Muscle layer of colon (tissue), 2 donors: Measurements from ENCODE around the gene SLC22A23.

Experiments
- H3K27ac ChIP-seq: one replicate; pipeline ENCODE4 v1.7.0; 2013; ENCODE audit warnings: low read depth, mild to moderate bottlenecking, low read length, moderate library complexity
- H3K27me3 ChIP-seq, 2 donors: one replicate each; pipeline ENCODE4 v1.7.0; 2013; ENCODE audit warnings: low read length in 2 of 2, mild to moderate bottlenecking in 2 of 2; ENCODE audit not compliant: insufficient read depth in 2 of 2, control insufficient read depth in 1 of 2
- H3K36me3 ChIP-seq: one replicate; pipeline ENCODE4 v1.7.0; 2013; ENCODE audit warnings: mild to moderate bottlenecking, low read length; ENCODE audit not compliant: insufficient read depth
- H3K4me1 ChIP-seq: one replicate; pipeline ENCODE4 v1.7.0; 2013; ENCODE audit warnings: mild to moderate bottlenecking, low read length; ENCODE audit not compliant: insufficient read depth
- H3K4me3 ChIP-seq, 2 donors: one replicate each; pipeline ENCODE4 v1.7.0; 2013; ENCODE audit warnings: low read length in 2 of 2, low read depth in 1 of 2, mild to moderate bottlenecking in 1 of 2, moderate library complexity in 1 of 2
- H3K9ac ChIP-seq: one replicate; pipeline ENCODE4 v1.7.0; 2013; ENCODE audit warnings: low read length
- H3K9me3 ChIP-seq: one replicate; pipeline ENCODE4 v1.7.0; 2013; ENCODE audit warnings: mild to moderate bottlenecking, low read length
- donor health status: abdominal sarcoma.
- donor health status: Adenocarcinoma of cecum.

SLC22A23 gene

GRCh38 chr6:3453413-3454272 is 3.2 kb downstream of the SLC22A23 start:
- H3K27ac ChIP-seq, result no peak overlapping the region
- H3K27me3 ChIP-seq, result no peaks in the 10 kb centered on the region
- no peak overlapping the region for H3K9ac ChIP-seq
- peak overlapping the region in 1 of 2 donors; percentile 91 for H3K4me3 ChIP-seq
- H3K36me3 ChIP-seq, result no peaks in the 10 kb centered on the region
- peaks cover 37% of the 10 kb centered on the region for H3K4me1 ChIP-seq
- no peaks in the 10 kb centered on the region for H3K9me3 ChIP-seq

- Histone ChIP-seq H3K9me3 (no peaks in the 10 kb centered on the region), H3K27me3 (no peaks in the 10 kb centered on the region), H3K9ac (no peak overlapping the region), H3K36me3 (no peaks in the 10 kb centered on the region), H3K4me3 (no peak overlapping the region), H3K27ac (no peak overlapping the region), H3K4me1 (peaks cover 31% of the 10 kb centered on the region)
Observed at GRCh38 chr6:3451498-3451897, 5.4 kb downstream of the SLC22A23 start.

GRCh38 chr6:3450888-3451287 is 6.0 kb downstream of the SLC22A23 start:
- Histone ChIP-seq H3K36me3 (no peaks in the 10 kb centered on the region), H3K9me3 (no peaks in the 10 kb centered on the region), H3K9ac (no peak overlapping the region), H3K4me3 (no peak overlapping the region), H3K27ac (no peak overlapping the region), H3K4me1 (peaks cover 31% of the 10 kb centered on the region), H3K27me3 (no peaks in the 10 kb centered on the region)

GRCh38 chr6:3449750-3450305 is 7.0 kb downstream of the SLC22A23 start:
- no peaks in the 10 kb centered on the region for H3K9me3 ChIP-seq
- H3K27ac ChIP-seq, result no peak overlapping the region
- H3K4me3 ChIP-seq, result no peak overlapping the region
- H3K9ac ChIP-seq, result no peak overlapping the region
- H3K27me3 ChIP-seq, result no peaks in the 10 kb centered on the region
- peaks cover 23% of the 10 kb centered on the region for H3K4me1 ChIP-seq
- H3K36me3 ChIP-seq, result no peaks in the 10 kb centered on the region

GRCh38 chr6:3449321-3449720 is 7.5 kb downstream of the SLC22A23 start:
- Histone ChIP-seq H3K9me3 (no peaks in the 10 kb centered on the region), H3K4me1 (peaks cover 18% of the 10 kb centered on the region), H3K4me3 (no peak overlapping the region), H3K9ac (no peak overlapping the region), H3K27me3 (no peaks in the 10 kb centered on the region), H3K36me3 (no peaks in the 10 kb centered on the region), H3K27ac (no peak overlapping the region)

- Histone ChIP-seq H3K27ac (no peak overlapping the region), H3K9me3 (no peaks in the 10 kb centered on the region), H3K9ac (no peak overlapping the region), H3K36me3 (no peaks in the 10 kb centered on the region), H3K4me3 (no peak overlapping the region), H3K27me3 (no peaks in the 10 kb centered on the region), H3K4me1 (peaks cover 10% of the 10 kb centered on the region)
Observed at GRCh38 chr6:3447005-3447404, 9.8 kb downstream of the SLC22A23 start.

- Histone ChIP-seq H3K27me3 (no peaks in the 10 kb centered on the region), H3K36me3 (no peaks in the 10 kb centered on the region), H3K4me3 (no peak overlapping the region), H3K9me3 (no peaks in the 10 kb centered on the region), H3K4me1 (peaks cover 1% of the 10 kb centered on the region), H3K27ac (no peak overlapping the region), H3K9ac (no peak overlapping the region)
Observed at GRCh38 chr6:3446184-3446583, 10.7 kb downstream of the SLC22A23 start.

- no peak overlapping the region for H3K9ac ChIP-seq
- no peaks in the 10 kb centered on the region for H3K4me1 ChIP-seq
- no peaks in the 10 kb centered on the region for H3K27me3 ChIP-seq
- H3K9me3 ChIP-seq, result no peaks in the 10 kb centered on the region
- no peak overlapping the region for H3K27ac ChIP-seq
- no peak overlapping the region for H3K4me3 ChIP-seq
- no peaks in the 10 kb centered on the region for H3K36me3 ChIP-seq
Observed at GRCh38 chr6:3444276-3445088, 12.4 kb downstream of the SLC22A23 start.

- H3K27ac ChIP-seq, result no peak overlapping the region
- H3K4me1 ChIP-seq, result peaks cover 3% of the 10 kb centered on the region
- H3K4me3 ChIP-seq, result no peak overlapping the region
- no peak overlapping the region for H3K9ac ChIP-seq
- no peaks in the 10 kb centered on the region for H3K36me3 ChIP-seq
- no peaks in the 10 kb centered on the region for H3K27me3 ChIP-seq
- no peaks in the 10 kb centered on the region for H3K9me3 ChIP-seq
Observed at GRCh38 chr6:3443221-3443515, 13.7 kb downstream of the SLC22A23 start.

- H3K36me3 ChIP-seq, result no peaks in the 10 kb centered on the region
- no peak overlapping the region for H3K27ac ChIP-seq
- H3K27me3 ChIP-seq, result no peaks in the 10 kb centered on the region
- H3K9ac ChIP-seq, result no peak overlapping the region
- no peak overlapping the region for H3K4me3 ChIP-seq
- peaks cover 6% of the 10 kb centered on the region for H3K4me1 ChIP-seq
- no peaks in the 10 kb centered on the region for H3K9me3 ChIP-seq
Observed at GRCh38 chr6:3442431-3443220, 14.2 kb downstream of the SLC22A23 start.

GRCh38 chr6:3440911-3441310 is 15.9 kb downstream of the SLC22A23 start:
- H3K9ac ChIP-seq, result no peak overlapping the region
- no peak overlapping the region for H3K4me3 ChIP-seq
- H3K4me1 ChIP-seq, result peaks cover 6% of the 10 kb centered on the region
- no peaks in the 10 kb centered on the region for H3K36me3 ChIP-seq
- no peak overlapping the region for H3K27ac ChIP-seq
- H3K27me3 ChIP-seq, result no peaks in the 10 kb centered on the region
- no peaks in the 10 kb centered on the region for H3K9me3 ChIP-seq
